Fibroblast of upper back skin (primary cell): ENCODE measurements around the gene RMC1.
"Not testable (repeated sequence)": the region's sequence is repeated elsewhere in the genome, so short reads cannot be mapped to it uniquely, and the experiment has no call there.

Experiments
- DNase-seq: peaks from one replicate; pipeline ENCODE4 v3.0.0-alpha.2; 2013

The RMC1 gene

GRCh38 chr18:23567671-23568070 lies 64.4 kb downstream of the RMC1 start:
- DNase-seq, result no peak

GRCh38 chr18:23568281-23569138 lies 65.2 kb downstream of the RMC1 start:
- no peak for DNase-seq

- DNase-seq, result no peak
These were observed 66.2 kb downstream of the RMC1 start for GRCh38 chr18:23569299-23570063.

- DNase-seq, result no peak
These were observed 67.7 kb downstream of the RMC1 start for GRCh38 chr18:23570912-23571504.

GRCh38 chr18:23572012-23572411 lies 68.7 kb downstream of the RMC1 start:
- DNase-seq, result no peak

GRCh38 chr18:23572570-23572969 lies 69.3 kb downstream of the RMC1 start:
- DNase-seq, result no peak

- DNase-seq, result no peak
These were observed 69.7 kb downstream of the RMC1 start for GRCh38 chr18:23573020-23573419.

- peak; percentile 45 for DNase-seq
These were observed 70.5 kb downstream of the RMC1 start for GRCh38 chr18:23573626-23574431.

- no peak for DNase-seq
These were observed 71.4 kb downstream of the RMC1 start for GRCh38 chr18:23574611-23575308.

- no peak for DNase-seq
These were observed 72.0 kb downstream of the RMC1 start for GRCh38 chr18:23575309-23575651.

GRCh38 chr18:23577521-23577920 lies 74.2 kb downstream of the RMC1 start:
- DNase-seq, result not testable (repeated sequence)

GRCh38 chr18:23578067-23578701 lies 74.9 kb downstream of the RMC1 start:
- DNase-seq, result no peak

- DNase-seq, result peak; percentile 20
These were observed 75.8 kb downstream of the RMC1 start for GRCh38 chr18:23578891-23579653.

GRCh38 chr18:23580677-23581367 lies 77.5 kb downstream of the RMC1 start:
- peak; percentile 57 for DNase-seq
